Gastroesophageal sphincter (tissue), 4 donors: ENCODE measurements around the gene PFKL. TPM values are rescaled to one million over a fixed set of nuclear protein-coding genes. Genes with fewer than 3 reads are reported as not detected.

ENCODE experiments used
- ATAC-seq: fragments of 150-250 bp; one replicate; pipeline ENCODE4 v1.9.1; 2016; ENCODE audit warnings: mild to moderate bottlenecking, moderate library complexity
- H3K27ac ChIP-seq, 4 donors: fragments of 200-600 bp; sonication (generic) in 3 of 4; 1 replicate in 3 of 4; 2 replicates in 1 of 4; pipeline ENCODE4 v1.5.1; 2016 to 2019
- H3K27me3 ChIP-seq: fragments of 200-600 bp; sonication (generic); one replicate; pipeline ENCODE4 v1.5.1; 2019
- H3K36me3 ChIP-seq, 2 donors: fragments of 200-600 bp; sonication (generic); one replicate each; pipeline ENCODE4 v1.5.1; 2019; ENCODE audit warnings: control low read depth in 1 of 2
- H3K4me1 ChIP-seq, 3 donors: fragments of 200-600 bp; sonication (generic); 1 replicate in 2 of 3; 2 replicates in 1 of 3; pipeline ENCODE4 v1.5.1; 2016 to 2019; ENCODE audit warnings: control low read depth in 2 of 3
- H3K4me3 ChIP-seq, 2 donors: fragments of 200-600 bp; sonication (generic); one replicate each; pipeline ENCODE4 v1.5.1; 2019; ENCODE audit warnings: mild to moderate bottlenecking in 1 of 2, moderate library complexity in 1 of 2
- H3K9me3 ChIP-seq, 3 donors: fragments of 200-600 bp; sonication (generic); one replicate each; pipeline ENCODE4 v1.5.1; 2017 to 2019; ENCODE audit warnings: control low read depth in 2 of 3
- EP300 ChIP-seq: sonication (generic); formaldehyde crosslinking; IDR thresholded peaks from one replicate; pipeline ENCODE4 v1.6.1; 2017; ENCODE audit warnings: antibody characterized with exemption, mild to moderate bottlenecking
- POLR2A ChIP-seq, 2 donors: fragments of 450-650 bp; IDR thresholded peaks; one replicate each; pipeline ENCODE4 v1.6.1; 2017; ENCODE audit warnings: antibody characterized with exemption in 2 of 2, mild to moderate bottlenecking in 2 of 2, moderate library complexity in 1 of 2
- POLR2AphosphoS5 ChIP-seq: sonication (generic); formaldehyde crosslinking; IDR thresholded peaks from one replicate; pipeline ENCODE4 v1.6.1; 2017; ENCODE audit warnings: antibody characterized with exemption
- WGBS, 2 donors: methylation state at CpG; one replicate each; pipeline ENCODE4 v1.1.5; 2018; ENCODE audit warnings: low coverage in 1 of 2; 5-methylcytosine and 5-hydroxymethylcytosine counted together
- total RNA-seq, 4 donors: library from RNA; depleted of rRNA; stranded (reverse); fragments of >200 nt; gene quantifications; one replicate each; pipeline ENCODE4 v1.1.0, GENCODE V29; 2016
- TF ChIP-seq, protein P1 (sequence below), 4 experiments: fragments of 200-600 bp in 2 of 4; fragments of 450-650 bp in 2 of 4; sonication (generic) in 1 of 4; IDR thresholded peaks; one replicate each; pipeline ENCODE4 v1.5.1; 2017 to 2019; ENCODE audit warnings: antibody characterized with exemption in 4 of 4, mild to moderate bottlenecking in 2 of 4, moderate library complexity in 2 of 4

Gene PFKL
- total RNA-seq, 4 donors from 2014 or later, result 57.7 to 103 (median 72.1) TPM

DNA sequence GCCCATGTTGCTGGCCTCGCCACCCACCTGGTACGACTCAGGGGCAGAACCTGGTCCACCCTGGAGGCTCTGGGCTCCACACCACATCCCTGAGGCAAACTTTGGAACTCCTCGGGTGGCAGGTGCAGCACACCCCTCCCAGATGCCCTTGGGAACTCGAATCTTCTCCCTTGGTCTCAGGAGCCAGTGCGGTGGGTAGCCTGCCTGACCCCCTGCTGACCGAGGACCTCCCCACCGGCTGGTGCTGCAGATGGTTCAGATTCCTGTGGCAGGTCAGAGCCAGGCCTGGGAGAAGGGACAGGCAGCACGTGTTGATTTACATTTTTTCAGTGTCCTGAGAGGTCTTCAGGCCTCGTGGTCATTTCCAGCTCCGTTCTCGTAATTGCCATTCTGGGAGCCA lies 45.6 kb downstream of the PFKL start:
- ATAC-seq, result no peak
- H3K27me3 ChIP-seq, result peaks cover 49% of the 10 kb centered on the region
- WGBS, 2 donors, result 70% methylated on average over 2 of the region's 11 CpGs; no CpG with 5 or more reads in 1 of the 2 donors

GRCh38 chr21:44347911-44348451 lies 48.1 kb downstream of the PFKL start:
- Histone ChIP-seq H3K27ac (no peak overlapping the region), H3K27me3 (peaks cover 74% of the 10 kb centered on the region), H3K9me3 (no peaks in the 10 kb centered on the region), H3K4me3 (no peak overlapping the region), H3K36me3 (no peaks in the 10 kb centered on the region), H3K4me1 (peaks cover 0 to 12% (median 0%) of the 10 kb centered on the region in 3 donors)
- ATAC-seq, result no peak
- WGBS, 2 donors, result 16 to 17% methylated on average over 1 to 9 of the region's 22 CpGs
- TF ChIP-seq, protein P1, sequence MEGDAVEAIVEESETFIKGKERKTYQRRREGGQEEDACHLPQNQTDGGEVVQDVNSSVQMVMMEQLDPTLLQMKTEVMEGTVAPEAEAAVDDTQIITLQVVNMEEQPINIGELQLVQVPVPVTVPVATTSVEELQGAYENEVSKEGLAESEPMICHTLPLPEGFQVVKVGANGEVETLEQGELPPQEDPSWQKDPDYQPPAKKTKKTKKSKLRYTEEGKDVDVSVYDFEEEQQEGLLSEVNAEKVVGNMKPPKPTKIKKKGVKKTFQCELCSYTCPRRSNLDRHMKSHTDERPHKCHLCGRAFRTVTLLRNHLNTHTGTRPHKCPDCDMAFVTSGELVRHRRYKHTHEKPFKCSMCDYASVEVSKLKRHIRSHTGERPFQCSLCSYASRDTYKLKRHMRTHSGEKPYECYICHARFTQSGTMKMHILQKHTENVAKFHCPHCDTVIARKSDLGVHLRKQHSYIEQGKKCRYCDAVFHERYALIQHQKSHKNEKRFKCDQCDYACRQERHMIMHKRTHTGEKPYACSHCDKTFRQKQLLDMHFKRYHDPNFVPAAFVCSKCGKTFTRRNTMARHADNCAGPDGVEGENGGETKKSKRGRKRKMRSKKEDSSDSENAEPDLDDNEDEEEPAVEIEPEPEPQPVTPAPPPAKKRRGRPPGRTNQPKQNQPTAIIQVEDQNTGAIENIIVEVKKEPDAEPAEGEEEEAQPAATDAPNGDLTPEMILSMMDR (IDR thresholded peaks at IDR 0.05), result no peak
- TF ChIP-seq POLR2A (IDR thresholded peaks at IDR 0.05), result no peak

More for the DNA sequence above, 45.6 kb downstream of the PFKL start:
- TF ChIP-seq POLR2A (IDR thresholded peaks at IDR 0.05) (no peak), POLR2AphosphoS5 (no peak), EP300 (no peak)
- TF ChIP-seq, protein P1 (IDR thresholded peaks at IDR 0.05), result no peak
- Histone ChIP-seq H3K4me1 (peaks cover 0 to 9% (median 0%) of the 10 kb centered on the region in 3 donors), H3K36me3 (no peaks in the 10 kb centered on the region), H3K4me3 (no peak overlapping the region), H3K27ac (no peak overlapping the region), H3K9me3 (no peaks in the 10 kb centered on the region)

GRCh38 chr21:44348861-44349260 lies 49.0 kb downstream of the PFKL start:
- WGBS, 2 donors, result no CpG with 5 or more reads among the region's 19 CpGs
- no peak for ATAC-seq
- Histone ChIP-seq H3K36me3 (no peaks in the 10 kb centered on the region), H3K9me3 (no peaks in the 10 kb centered on the region), H3K4me3 (no peak overlapping the region), H3K27me3 (peaks cover 81% of the 10 kb centered on the region), H3K4me1 (peaks cover 0 to 12% (median 0%) of the 10 kb centered on the region in 3 donors), H3K27ac (no peak overlapping the region)
- TF ChIP-seq, protein P1 (IDR thresholded peaks at IDR 0.05), result no peak
- TF ChIP-seq POLR2AphosphoS5 (no peak), EP300 (no peak), POLR2A (IDR thresholded peaks at IDR 0.05) (no peak)

DNA sequence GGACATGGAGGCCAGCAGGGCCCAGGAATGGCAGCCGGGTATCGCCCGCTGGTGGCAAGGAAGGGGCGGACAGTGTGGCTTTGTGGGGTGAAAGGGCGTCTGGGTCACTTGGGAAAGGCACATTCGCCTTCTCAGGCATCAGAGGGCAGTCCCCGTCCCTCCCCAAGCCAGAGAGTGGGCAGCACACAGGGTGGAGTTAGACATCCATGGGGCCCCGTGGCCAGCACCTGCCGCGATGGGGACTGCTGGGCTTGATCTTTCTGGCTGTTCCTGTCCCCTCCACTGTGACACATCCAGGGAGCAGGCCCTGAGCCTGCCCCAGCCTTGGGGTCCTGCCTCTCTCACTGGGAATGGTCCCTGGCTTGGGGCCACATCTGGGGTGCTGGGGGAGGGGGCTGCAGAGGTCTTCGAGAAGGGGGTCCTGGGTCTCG lies 49.6 kb downstream of the PFKL start:
- Histone ChIP-seq H3K9me3 (no peaks in the 10 kb centered on the region), H3K27me3 (peaks cover 80% of the 10 kb centered on the region), H3K36me3 (no peaks in the 10 kb centered on the region), H3K27ac (no peak overlapping the region), H3K4me1 (peaks cover 0 to 12% (median 0%) of the 10 kb centered on the region in 3 donors), H3K4me3 (no peak overlapping the region)
- WGBS, 2 donors, result no CpG with 5 or more reads among the region's 12 CpGs
- no peak for ATAC-seq
- TF ChIP-seq EP300 (no peak), POLR2A (IDR thresholded peaks at IDR 0.05) (no peak), POLR2AphosphoS5 (no peak)
- TF ChIP-seq, protein P1 (IDR thresholded peaks at IDR 0.05), result no peak
